OCI-LY7 (cell line): ENCODE results near the gene ALS2CL.

ENCODE experiments used
- EZH2phosphoT487 ChIP-seq: fragments of 200-600 bp; sonication (generic); IDR thresholded peaks from 2 replicates; pipeline ENCODE4 v1.6.1; 2018; ENCODE audit warnings: low read depth, borderline replicate concordance, mild to moderate bottlenecking, mixed run types, antibody characterized with exemption, low read length, moderate library complexity, mixed read lengths
- TF ChIP-seq, protein P1 (sequence below): fragments of 200-600 bp; sonication (generic); conservative IDR thresholded peaks from 2 replicates; pipeline ENCODE4 v1.5.1; 2014; ENCODE audit warnings: mild to moderate bottlenecking, antibody characterized with exemption, low read length, moderate library complexity, mixed read lengths

DNA sequence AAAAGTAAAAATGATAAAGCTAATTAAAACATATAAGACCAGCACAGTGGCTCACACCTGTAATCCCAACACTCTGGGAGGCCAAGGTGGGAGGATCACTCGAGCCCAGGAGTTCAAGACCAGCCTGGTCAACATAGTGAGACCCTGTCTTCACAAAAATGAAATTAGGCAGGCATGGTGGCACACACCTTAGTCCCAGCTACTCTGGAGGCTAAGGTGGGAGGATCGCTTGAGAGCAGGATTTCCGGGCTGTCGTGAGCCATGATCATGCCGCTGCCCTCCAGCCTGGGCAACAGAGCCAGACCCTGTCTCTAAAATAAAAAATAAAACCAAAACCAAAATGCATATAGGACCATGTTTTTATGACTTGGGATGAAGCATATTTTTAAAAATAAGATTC lies 29.0 kb upstream of the ALS2CL start:
- TF ChIP-seq, protein P1, sequence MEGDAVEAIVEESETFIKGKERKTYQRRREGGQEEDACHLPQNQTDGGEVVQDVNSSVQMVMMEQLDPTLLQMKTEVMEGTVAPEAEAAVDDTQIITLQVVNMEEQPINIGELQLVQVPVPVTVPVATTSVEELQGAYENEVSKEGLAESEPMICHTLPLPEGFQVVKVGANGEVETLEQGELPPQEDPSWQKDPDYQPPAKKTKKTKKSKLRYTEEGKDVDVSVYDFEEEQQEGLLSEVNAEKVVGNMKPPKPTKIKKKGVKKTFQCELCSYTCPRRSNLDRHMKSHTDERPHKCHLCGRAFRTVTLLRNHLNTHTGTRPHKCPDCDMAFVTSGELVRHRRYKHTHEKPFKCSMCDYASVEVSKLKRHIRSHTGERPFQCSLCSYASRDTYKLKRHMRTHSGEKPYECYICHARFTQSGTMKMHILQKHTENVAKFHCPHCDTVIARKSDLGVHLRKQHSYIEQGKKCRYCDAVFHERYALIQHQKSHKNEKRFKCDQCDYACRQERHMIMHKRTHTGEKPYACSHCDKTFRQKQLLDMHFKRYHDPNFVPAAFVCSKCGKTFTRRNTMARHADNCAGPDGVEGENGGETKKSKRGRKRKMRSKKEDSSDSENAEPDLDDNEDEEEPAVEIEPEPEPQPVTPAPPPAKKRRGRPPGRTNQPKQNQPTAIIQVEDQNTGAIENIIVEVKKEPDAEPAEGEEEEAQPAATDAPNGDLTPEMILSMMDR, result no peak
- TF ChIP-seq EZH2phosphoT487, result no peak
